HG03520 (cell line): ENCODE data around the gene CLSTN1.

Source experiments
- ATAC-seq: cut with Tn5 transposase; IDR thresholded peaks from one replicate; pipeline ENCODE4 v1.9.1; 2021; ENCODE audit warnings: mild to moderate bottlenecking, moderate library complexity; ENCODE audit not compliant: unreplicated experiment

CLSTN1 gene

DNA sequence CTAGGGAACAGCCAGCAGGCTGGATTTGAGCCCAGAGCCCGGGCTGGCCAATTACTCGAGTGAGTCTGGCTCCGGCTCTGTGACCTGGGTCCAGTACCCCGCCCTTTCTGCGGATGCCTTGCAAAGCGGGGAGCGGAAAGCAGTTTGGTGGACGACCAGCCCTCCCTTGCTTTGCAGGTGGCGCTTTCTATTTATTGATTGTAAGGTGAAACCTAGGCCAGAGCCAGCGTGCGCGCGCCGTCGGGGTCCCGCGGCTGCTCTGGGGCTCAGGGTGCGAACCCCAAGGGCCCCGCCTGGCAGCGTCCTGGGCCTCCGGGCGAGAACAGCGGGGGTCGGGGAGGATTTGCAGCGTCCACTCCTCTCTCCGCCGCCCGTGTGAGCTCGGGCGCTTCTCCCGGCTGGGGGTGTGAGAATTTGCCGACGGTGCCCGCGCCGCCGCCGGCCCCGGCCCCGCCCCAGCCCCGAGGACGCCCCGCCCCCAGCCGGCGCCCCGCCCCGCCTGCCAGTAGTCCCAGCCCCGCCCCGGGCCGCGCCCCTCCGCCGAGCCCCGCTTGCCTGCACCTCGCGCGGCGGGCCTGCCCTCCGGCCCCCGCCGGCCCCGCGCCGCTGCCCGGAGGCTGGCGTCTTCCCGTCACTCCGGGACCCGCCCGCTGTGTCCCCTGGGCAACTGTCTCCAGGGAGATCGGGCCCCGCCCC, 134.6 kb downstream of the CLSTN1 start:
- peak; percentile 40 for ATAC-seq

DNA sequence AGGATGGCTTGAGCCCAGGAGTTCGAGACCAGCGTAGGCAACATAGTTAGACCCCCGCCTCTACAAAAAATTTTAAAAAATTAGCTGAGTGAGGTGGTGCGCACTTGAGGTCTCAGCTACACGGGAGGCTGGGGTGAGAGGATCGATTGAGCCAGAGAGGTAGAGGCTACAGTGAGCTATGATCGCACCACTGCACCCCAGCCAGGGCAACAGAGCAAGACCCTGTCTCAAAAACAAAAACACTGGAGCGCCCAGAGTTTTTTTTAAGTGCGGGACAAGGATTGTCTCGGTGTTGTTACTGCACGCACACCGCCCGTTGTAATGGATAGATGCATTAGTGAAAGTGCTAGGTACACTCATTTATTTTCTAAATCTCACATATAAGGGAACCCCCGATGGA, 135.2 kb downstream of the CLSTN1 start:
- no peak for ATAC-seq

DNA sequence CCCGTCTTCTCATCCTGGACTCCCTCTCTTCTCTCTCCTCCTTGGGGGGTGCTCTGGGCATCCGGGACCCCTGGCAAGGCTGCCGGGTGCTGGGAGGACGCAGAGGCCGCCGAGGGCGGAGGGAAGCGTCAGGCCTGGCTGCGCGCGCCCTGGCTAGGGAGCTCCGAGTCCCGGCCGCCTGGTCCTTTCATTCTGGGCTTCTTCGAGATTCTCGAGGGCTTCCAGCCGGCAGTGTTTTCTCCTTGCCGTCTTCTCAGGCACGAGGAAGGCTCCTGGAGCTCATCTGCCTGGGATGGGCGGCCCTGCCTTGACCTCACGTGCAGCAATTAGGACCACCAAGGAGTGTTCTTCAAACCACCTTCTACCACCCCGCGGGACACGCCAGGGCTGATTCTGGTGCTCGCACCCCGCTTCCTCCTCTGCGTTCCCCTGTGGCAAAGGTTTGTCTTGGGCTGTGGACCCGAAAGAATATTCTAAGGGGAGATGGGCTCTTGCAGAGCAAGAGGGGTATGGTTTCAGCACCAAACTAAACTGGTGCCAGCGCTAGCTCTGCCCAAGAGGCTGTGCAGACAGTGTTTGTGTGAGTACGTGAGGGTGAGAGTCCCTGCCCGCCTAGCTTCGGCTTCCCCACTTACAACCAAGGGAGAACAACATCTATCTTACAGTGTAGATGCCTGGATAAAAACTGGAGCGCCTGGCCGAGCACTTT, 135.7 kb downstream of the CLSTN1 start:
- no peak for ATAC-seq

DNA sequence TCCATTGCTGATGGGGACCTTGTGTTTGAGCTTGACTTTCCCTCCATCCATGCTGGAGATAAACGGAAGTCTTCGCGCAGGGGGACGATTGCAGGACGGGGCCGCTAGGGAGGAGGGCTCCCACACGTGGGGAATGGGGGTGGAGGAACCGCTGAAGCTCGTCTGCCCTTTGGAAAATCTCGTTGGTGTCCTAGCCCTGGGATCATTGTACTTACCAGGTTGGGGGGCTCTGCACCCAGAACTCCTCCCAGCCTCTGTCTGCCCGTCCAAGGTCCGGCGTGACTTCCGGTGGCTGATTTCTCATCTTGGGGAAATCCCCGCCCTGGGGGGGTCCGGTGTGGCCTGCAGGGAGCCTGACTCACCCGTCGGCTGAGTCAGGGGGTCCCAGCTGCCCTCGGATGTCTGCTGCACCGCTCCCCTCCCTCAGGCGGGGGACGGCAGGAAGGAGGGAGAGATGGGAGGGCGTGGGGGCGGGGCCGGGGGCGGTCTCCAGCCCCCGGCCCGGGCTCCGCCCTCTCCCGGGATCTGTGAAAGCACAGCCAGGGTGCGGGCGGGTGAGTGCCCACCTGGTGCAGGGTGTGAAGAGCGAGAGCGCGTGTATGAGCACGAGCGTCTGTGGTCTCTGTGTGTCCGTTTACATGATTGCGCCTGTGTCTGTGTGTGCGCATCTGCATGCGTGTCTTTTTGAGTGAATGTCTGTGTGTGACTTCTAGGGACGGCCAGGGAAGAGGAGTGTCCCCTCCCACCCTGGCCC, 136.5 kb downstream of the CLSTN1 start:
- no peak for ATAC-seq

DNA sequence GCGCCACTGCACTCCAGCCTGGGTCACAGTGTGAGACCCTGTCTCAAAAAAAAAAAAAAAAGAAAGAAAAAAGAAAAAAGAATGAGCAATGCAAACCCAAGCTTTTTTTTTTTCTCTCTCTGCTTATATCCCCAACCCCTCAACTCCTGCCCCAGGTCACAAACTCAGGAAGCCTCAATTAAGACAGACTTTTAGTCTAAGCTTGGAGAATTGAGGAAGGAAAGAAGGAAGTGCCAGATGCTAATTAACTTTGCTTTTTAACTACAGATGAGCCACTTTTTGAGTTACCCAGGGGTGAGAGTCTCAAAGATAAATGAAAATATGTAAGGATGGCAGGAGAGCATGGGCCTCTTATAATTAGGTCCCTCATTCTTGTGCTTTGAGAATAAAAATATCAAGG, 139.0 kb downstream of the CLSTN1 start:
- ATAC-seq = no peak

DNA sequence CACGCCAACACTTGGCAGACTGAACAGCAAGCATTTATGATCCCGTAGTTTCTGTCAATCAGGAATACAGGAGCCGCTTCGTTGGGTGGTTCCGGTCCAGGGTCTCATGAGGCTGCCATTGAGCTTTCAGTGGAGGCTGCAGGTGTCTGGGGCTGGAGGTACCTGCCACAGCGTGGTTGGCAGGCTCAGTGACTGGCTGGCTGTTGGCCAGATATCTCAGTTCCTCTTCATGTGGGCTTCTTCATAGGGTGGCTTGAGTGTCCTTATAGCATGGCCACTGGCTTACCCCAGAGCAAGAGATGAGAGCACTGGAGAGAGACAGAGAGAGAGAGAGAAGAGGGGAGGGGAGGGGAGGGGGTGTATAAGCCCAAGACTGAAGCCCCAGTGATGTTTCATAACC, 142.9 kb downstream of the CLSTN1 start:
- ATAC-seq = no peak

DNA sequence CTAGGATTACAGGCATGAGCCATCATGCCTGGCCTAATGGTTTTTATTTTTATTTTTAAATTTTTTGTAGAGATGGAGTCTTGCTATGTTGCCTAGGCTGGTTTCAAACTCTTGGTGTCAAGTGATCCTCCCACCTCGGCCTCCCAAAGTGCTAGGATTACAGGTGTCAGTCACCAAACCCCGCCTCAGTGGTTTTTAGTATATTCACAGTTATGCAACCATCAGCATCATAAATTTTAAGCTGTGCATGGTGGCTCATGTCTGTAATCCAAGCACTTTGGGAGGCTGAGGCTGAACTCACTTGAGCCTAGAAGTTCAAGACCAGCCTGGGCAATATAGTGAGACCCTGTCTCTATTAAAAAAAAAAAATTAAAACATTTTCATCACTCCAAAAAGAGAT, 143.7 kb downstream of the CLSTN1 start:
- no peak for ATAC-seq
